Esophagus (tissue), 2 donors: ENCODE data around the gene RBMS3. TPM values are rescaled to one million over a fixed set of nuclear protein-coding genes. Genes with fewer than 3 reads are reported as not detected.

ENCODE experiments used
- H3K27ac ChIP-seq, 2 donors: one replicate each; pipeline ENCODE4 v1.5.1; 2013; ENCODE audit warnings: low read depth in 2 of 2, mild to moderate bottlenecking in 2 of 2, inconsistent platforms in 1 of 2, low read length in 1 of 2, moderate library complexity in 1 of 2
- H3K27me3 ChIP-seq, 2 donors: one replicate each; pipeline ENCODE4 v1.6.1; 2013; ENCODE audit warnings: low read length in 2 of 2, control low read depth in 1 of 2, mild to moderate bottlenecking in 1 of 2; ENCODE audit not compliant: insufficient read depth in 2 of 2, control insufficient read depth in 1 of 2
- H3K36me3 ChIP-seq, 2 donors: one replicate each; pipeline ENCODE4 v1.6.1; 2013; ENCODE audit warnings: low read length in 1 of 2; ENCODE audit not compliant: control insufficient read depth in 2 of 2, insufficient read depth in 2 of 2
- H3K4me1 ChIP-seq, 2 donors: one replicate each; pipeline ENCODE4 v1.6.1; 2013; ENCODE audit warnings: low read length in 1 of 2; ENCODE audit not compliant: control insufficient read depth in 2 of 2, insufficient read depth in 2 of 2
- H3K4me3 ChIP-seq, 2 donors: one replicate each; pipeline ENCODE4 v1.5.1; 2013; ENCODE audit warnings: low read length in 2 of 2, mild to moderate bottlenecking in 2 of 2, low read depth in 1 of 2, moderate library complexity in 1 of 2
- H3K9me3 ChIP-seq, 2 donors: one replicate each; pipeline ENCODE4 v1.6.1; 2013; ENCODE audit warnings: mild to moderate bottlenecking in 2 of 2, low read depth in 1 of 2, low read length in 1 of 2, moderate library complexity in 1 of 2; ENCODE audit not compliant: control insufficient read depth in 2 of 2, insufficient read depth in 1 of 2
- WGBS, 2 donors: extraction: QIAGEN DNeasy Blood & Tissue Kit; methylation state at CpG; one replicate each; pipeline ENCODE4 v1.1.7; 2013; 5-methylcytosine and 5-hydroxymethylcytosine counted together
- polyA plus RNA-seq, 2 donors: library from polyadenylated mRNA; stranded (reverse); fragments of 200-250 nt; gene quantifications; one replicate each; pipeline ENCODE4 v1.2.3, GENCODE V29; 2013
- donor health status: healthy with polysubstance abuse.
- donor health status: Bipolar disorder and iron deficiency.

Gene RBMS3
- polyA plus RNA-seq, 2 donors: 1.1 to 1.7 TPM

- Histone ChIP-seq H3K36me3 (no peaks in the 10 kb centered on the region), H3K4me3 (no peak overlapping the region), H3K27me3 (no peaks in the 10 kb centered on the region), H3K4me1 (no peaks in the 10 kb centered on the region), H3K9me3 (no peaks in the 10 kb centered on the region), H3K27ac (peak overlapping the region in 1 of 2 donors; percentile 24)
- WGBS, 2 donors: 84 to 86% methylated on average over 7 of the region's 7 CpGs
Measured at GRCh38 chr3:29427266-29428103, 146.6 kb downstream of the RBMS3 start.

DNA sequence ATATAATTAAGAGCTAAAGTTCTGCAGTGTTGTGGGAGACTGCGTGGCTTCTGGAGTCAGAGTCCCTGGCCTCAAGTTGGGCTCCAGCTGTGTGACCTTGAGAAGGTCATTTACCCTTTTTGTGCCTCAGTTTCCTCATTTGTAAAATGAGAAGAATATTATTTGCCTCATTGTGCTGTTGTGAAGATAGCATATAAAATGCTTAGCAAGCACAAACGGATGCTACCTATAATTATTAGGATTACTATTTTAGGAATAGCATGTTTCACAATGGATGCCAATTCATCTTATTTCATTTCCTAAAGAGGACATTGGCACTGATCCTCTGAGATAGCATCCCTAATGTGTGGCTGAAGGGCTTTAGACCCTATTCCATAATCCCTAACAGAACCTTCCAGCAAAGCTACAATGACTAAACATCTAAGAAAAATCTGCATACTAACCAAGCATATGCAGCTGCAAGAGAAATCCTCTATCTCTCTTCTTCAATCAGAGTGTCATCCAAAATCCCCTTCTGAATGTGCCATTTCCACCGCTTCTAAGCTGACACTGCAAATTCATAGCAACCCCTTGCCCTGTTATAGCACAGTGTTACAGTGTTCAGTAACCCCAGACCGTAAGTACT lies 148.3 kb downstream of the RBMS3 start:
- Histone ChIP-seq H3K4me1 (no peaks in the 10 kb centered on the region), H3K36me3 (no peaks in the 10 kb centered on the region), H3K9me3 (no peaks in the 10 kb centered on the region), H3K27me3 (no peaks in the 10 kb centered on the region), H3K27ac (no peak overlapping the region), H3K4me3 (no peak overlapping the region)
- 61 to 67% methylated on average over 4 of the region's 4 CpGs for WGBS, 2 donors

DNA sequence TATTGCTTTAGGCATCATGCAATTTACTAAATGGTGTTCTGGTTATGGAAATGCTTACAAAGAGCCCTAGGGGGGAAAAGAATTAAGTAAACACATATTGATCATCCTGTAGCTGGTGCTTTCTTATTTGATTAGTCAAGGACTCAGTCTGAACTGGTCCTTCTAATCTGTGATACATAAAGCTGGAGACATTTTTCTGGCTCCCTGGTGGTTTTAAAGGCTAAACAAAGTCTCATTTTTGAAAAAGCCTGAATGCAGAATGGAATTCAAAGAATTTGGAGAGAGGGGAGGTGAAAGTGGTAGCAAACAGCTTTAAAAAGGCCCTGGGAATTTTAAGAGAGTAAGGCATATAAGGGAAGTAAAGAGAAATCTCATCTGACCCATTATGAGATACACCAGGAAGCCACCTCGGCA lies 149.7 kb downstream of the RBMS3 start:
- Histone ChIP-seq H3K27ac (no peak overlapping the region), H3K36me3 (no peaks in the 10 kb centered on the region), H3K4me1 (no peaks in the 10 kb centered on the region), H3K27me3 (no peaks in the 10 kb centered on the region), H3K4me3 (no peak overlapping the region), H3K9me3 (no peaks in the 10 kb centered on the region)
- 24 to 47% methylated on average over 1 of the region's 1 CpG for WGBS, 2 donors

DNA sequence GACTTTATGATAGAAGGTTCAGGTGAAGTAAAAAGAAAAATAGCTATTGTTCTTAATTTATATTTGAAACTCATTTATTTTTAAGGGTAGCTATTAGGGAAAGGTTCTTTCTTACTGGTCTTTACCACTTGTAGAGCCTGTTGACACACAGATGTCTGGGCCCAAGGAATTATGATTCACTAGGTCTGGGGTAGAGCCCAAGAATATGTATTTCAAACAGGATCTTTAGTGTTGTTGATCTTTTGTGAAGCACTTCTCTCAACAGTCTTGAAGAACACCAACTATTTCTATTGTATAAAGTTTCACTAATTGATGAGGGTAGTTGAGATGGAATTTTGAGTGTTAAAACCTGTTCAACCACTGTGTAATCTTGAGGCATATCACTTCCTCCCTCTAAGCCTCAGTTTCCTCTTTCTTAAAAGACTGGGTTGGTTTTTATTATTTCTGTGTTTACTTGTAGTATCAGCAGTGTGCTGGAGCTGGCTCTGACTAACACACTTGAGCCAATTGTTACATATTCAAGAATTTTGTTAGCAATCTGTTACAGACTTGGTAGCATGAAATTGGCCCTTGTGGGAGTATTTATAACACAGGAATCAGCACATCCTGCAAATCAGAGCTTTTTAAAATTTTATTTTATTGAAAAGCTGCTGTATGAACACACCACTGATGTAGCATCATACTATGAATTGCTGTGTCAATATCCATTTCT lies 155.9 kb downstream of the RBMS3 start:
- Histone ChIP-seq H3K36me3 (no peaks in the 10 kb centered on the region), H3K27me3 (no peaks in the 10 kb centered on the region), H3K4me3 (no peak overlapping the region), H3K4me1 (no peaks in the 10 kb centered on the region), H3K9me3 (no peaks in the 10 kb centered on the region), H3K27ac (no peak overlapping the region)

GRCh38 chr3:29438580-29438979 lies 157.7 kb downstream of the RBMS3 start:
- Histone ChIP-seq H3K36me3 (no peaks in the 10 kb centered on the region), H3K4me1 (no peaks in the 10 kb centered on the region), H3K27ac (no peak overlapping the region), H3K4me3 (no peak overlapping the region), H3K9me3 (no peaks in the 10 kb centered on the region), H3K27me3 (no peaks in the 10 kb centered on the region)
- WGBS, 2 donors: 88 to 96% methylated on average over 3 of the region's 3 CpGs

DNA sequence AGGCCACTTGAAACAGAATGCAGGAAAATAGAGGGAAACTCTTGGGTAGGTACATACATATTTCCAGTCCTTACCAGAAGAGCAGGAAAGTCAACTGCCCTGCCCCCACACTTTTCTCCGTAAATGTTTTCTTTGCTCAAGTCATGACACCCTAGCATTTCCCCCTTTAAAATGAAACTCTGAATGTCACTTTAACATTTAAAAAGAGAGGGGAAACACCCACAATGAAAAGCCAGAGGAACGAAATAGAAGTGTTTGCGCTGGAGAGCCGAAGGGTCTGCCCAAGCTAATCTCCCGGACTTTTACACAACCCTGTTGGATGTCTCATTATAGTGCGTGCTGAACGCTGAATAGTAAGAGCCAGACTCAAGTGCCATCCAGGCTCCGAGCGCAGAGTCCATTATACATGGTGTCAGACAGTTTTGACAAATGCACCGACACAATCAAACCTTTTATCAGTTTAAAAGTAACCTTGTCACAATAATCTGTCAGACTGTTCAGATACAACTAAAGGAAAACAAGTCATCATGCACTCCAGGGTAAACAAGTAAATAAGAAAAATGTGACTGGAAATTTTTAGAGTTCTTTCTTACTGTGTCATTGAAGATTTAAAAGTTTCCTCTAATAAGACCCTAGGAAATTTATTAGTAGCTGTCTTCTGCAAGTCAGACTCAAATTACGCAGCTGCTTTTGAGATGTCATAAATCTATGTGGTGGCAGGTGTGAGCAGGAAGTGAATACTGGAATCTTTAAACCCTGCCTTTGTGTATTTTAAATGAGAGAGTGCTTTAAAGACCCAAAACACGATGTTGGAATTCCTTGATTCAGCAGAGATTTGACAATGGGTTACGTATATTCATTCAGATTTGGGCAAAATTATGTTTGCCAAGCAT lies 159.8 kb downstream of the RBMS3 start:
- no peaks in the 10 kb centered on the region for H3K36me3 ChIP-seq
- H3K9me3 ChIP-seq: no peaks in the 10 kb centered on the region
- 30 to 34% methylated on average over 13 of the region's 13 CpGs for WGBS, 2 donors
- peak overlapping the region; percentile 34 to 39 for H3K4me3 ChIP-seq
- H3K27ac ChIP-seq: no peak overlapping the region
- no peaks in the 10 kb centered on the region for H3K27me3 ChIP-seq
- H3K4me1 ChIP-seq: no peaks in the 10 kb centered on the region

DNA sequence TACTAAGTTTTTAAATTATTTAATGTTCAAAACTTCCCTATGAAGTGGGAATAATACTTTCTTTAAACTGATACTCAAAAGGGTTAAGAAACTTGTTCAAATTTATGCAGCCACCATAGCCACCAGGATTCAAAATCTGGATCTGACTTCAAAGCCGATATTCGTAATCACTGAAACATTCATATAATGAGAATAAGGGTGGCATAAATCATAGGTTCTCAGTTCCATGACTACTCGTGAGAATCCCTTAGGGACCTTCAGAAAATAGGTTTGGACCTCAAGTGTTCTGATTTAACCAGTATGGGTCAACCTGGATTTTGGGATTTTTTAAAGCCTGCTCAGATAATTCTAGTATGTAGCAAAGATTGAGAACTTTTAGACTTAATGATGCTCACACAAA lies 160.6 kb downstream of the RBMS3 start:
- Histone ChIP-seq H3K9me3 (no peaks in the 10 kb centered on the region), H3K27me3 (no peaks in the 10 kb centered on the region), H3K36me3 (no peaks in the 10 kb centered on the region), H3K4me3 (no peak overlapping the region), H3K27ac (no peak overlapping the region), H3K4me1 (no peaks in the 10 kb centered on the region)
- WGBS, 2 donors: 56 to 68% methylated on average over 3 of the region's 3 CpGs

DNA sequence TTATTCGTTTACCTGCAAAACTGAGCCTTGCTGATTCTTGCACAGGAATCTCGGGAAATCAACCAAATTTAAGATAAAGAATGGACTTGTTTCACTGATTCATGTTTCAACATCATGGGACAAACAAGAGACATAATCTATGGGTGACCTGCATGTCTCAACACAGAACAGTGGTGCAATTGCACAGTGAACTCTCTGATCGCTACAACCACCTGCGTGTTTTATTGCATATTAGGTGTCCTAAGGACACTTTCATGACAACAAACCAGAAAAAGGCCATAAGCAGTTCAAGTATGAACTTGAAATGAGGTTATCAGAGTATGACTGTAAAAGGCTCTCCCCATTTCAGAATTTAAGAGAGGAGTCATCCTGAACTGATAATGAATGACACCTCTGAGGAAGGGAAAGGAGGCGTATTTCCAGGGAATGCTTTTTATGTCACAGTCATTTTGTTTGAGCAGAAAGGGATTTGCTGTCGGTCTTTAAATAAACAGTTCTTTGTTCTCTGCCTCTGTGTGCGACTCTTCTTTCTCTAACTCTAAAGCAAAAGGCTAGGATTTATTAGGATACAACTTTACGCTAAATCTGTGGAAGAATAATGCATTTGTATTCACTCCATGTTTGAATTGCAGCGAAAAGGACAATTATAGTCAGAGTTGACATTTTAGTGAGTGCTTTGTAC lies 167.2 kb downstream of the RBMS3 start:
- WGBS, 2 donors: 60 to 61% methylated on average over 9 of the region's 9 CpGs
- H3K27me3 ChIP-seq: no peaks in the 10 kb centered on the region

DNA sequence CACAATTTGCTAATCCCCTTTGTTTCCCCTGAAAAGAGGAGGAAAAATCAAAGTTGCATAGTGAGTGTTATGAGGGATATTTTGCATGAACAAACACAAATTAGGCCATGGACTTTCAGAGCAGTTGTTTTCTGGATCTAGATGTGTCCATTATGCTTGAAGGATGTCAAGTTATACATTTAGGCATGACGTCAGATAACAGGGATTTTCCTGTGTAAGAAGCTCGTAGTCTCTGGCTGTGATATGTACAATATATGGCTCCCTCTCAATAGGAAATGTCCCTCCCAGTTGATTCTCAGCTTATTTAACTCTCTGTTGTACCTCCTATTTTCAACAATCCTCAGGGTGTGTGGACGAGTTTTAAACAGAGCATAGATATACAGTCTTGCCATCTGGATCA lies 171.0 kb downstream of the RBMS3 start:
- WGBS, 2 donors: 60 to 72% methylated on average over 3 of the region's 3 CpGs
- H3K27ac ChIP-seq: no peak overlapping the region
- no peaks in the 10 kb centered on the region for H3K9me3 ChIP-seq
- no peak overlapping the region for H3K4me3 ChIP-seq
- H3K36me3 ChIP-seq: no peaks in the 10 kb centered on the region
- peaks cover 6% of the 10 kb centered on the region in 2 donors for H3K4me1 ChIP-seq
- H3K27me3 ChIP-seq: no peaks in the 10 kb centered on the region

More for the DNA sequence above, 167.2 kb downstream of the RBMS3 start:
- Histone ChIP-seq H3K4me3 (no peak overlapping the region), H3K27ac (peak overlapping the region in 1 of 2 donors; percentile 4), H3K36me3 (no peaks in the 10 kb centered on the region), H3K4me1 (no peaks in the 10 kb centered on the region), H3K9me3 (no peaks in the 10 kb centered on the region)
